Activated CD8-positive, alpha-beta memory T cell treated with anti-CD3 and anti-CD28 coated beads for 4 hours (primary cell): Measurements from ENCODE around the gene NFKB1.
"Not testable (repeated sequence)": the region's sequence is repeated elsewhere in the genome, so short reads cannot be mapped to it uniquely, and the experiment has no call there.

Experiments
- DNase-seq, 2 donors: peaks; one replicate each; pipeline ENCODE4 v3.0.0-alpha.2; 2020; ENCODE audit warnings: low read depth in 2 of 2

Gene NFKB1, protein sequence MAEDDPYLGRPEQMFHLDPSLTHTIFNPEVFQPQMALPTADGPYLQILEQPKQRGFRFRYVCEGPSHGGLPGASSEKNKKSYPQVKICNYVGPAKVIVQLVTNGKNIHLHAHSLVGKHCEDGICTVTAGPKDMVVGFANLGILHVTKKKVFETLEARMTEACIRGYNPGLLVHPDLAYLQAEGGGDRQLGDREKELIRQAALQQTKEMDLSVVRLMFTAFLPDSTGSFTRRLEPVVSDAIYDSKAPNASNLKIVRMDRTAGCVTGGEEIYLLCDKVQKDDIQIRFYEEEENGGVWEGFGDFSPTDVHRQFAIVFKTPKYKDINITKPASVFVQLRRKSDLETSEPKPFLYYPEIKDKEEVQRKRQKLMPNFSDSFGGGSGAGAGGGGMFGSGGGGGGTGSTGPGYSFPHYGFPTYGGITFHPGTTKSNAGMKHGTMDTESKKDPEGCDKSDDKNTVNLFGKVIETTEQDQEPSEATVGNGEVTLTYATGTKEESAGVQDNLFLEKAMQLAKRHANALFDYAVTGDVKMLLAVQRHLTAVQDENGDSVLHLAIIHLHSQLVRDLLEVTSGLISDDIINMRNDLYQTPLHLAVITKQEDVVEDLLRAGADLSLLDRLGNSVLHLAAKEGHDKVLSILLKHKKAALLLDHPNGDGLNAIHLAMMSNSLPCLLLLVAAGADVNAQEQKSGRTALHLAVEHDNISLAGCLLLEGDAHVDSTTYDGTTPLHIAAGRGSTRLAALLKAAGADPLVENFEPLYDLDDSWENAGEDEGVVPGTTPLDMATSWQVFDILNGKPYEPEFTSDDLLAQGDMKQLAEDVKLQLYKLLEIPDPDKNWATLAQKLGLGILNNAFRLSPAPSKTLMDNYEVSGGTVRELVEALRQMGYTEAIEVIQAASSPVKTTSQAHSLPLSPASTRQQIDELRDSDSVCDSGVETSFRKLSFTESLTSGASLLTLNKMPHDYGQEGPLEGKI

DNA sequence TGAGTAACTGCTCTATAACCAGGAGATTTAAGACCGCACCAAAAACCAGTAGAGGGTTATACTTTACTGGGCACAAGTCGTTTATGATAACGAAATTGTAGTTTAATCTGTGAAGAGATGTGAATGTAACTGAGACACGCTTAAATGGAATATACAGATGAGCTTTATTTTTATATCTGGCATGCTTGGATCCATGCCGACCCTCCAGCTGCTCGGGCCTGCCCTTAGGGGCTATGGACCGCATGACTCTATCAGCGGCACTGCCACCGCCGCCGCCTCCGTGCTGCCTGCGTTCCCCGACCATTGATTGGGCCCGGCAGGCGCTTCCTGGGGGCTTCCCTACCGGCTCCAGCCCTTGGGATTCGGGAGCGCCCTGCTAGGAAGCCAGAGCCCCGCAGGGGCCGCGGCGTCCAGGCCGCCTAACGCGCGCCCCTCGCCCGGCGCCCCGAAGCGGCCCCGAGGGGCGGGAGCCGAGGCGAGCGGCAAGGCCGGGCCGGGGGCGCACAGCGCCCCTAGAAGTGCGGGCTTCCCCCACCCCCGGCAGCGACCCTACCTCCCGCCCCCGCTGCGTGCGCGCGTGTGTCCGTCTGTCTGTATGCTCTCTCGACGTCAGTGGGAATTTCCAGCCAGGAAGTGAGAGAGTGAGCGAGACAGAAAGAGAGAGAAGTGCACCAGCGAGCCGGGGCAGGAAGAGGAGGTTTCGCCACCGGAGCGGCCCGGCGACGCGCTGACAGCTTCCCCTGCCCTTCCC, at the start of gene NFKB1:
Gene NFKB1 (plus strand): TSS at position 664 of the 751 bp plus-strand sequence. CDS start 24,160 bp downstream, outside the sequence.
- DNase-seq = peak; percentile 83 to 86

GRCh38 chr4:102452854-102453253, 48.3 kb upstream of the NFKB1 start:
- DNase-seq = no peak

GRCh38 chr4:102453827-102454226, 47.3 kb upstream of the NFKB1 start:
- DNase-seq = no peak

DNA sequence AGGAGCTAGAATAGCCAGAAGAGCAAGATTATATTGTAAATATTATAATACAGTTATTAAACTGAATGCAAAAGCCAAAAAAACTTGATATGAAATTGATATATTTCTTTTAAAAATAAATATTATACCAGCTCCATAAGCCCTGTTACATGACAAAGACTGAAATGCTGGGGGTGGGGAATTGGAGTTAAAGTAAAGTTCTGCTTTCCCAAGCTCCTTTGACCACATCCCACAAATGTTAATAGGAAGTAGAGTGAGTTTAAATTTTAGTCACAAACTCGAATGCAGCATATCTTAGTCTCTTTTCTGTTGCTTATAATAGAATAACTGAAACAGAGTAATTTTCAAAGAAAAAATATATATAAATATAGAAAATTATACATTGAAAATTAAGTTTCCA, 46.9 kb upstream of the NFKB1 start:
- no peak for DNase-seq

DNA sequence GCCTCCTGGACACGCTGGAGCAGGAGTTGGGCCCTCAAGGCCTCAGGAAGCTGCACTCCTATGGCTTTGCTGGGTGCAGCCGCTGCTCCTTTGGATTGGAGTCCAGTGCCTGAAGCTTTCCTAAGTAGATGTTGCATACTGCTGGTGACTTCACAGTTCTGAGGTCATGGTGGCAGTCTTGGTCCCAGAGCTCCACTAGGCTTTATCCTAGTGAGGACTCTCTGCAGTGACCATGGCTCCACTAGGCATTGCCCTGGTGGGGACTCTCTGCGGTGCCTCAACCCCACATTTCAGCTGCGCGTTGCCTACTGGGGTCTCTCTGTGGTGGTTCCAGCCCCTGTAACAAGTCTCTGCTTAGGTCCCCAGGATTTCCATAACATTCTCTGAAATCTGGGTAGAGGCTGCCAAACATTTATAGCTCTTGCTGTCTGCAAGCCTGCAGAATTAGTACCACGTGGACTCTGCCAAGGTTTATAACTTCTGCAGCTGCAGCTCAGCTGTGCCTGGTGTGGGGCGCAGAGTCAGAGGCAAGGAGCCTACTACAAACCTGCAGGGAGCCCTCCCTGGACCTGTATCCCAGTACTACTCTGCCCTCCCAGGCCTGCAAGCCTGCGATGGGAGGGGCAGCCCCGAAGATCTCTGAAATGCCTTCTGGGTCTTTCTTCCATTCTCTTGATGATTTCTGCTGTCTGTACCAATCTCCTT, 46.0 kb upstream of the NFKB1 start:
- no peak for DNase-seq

- no peak for DNase-seq
Measured at GRCh38 chr4:102455750-102456149, 45.4 kb upstream of the NFKB1 start.

- no peak for DNase-seq
Measured at GRCh38 chr4:102466298-102466697, 34.9 kb upstream of the NFKB1 start.

DNA sequence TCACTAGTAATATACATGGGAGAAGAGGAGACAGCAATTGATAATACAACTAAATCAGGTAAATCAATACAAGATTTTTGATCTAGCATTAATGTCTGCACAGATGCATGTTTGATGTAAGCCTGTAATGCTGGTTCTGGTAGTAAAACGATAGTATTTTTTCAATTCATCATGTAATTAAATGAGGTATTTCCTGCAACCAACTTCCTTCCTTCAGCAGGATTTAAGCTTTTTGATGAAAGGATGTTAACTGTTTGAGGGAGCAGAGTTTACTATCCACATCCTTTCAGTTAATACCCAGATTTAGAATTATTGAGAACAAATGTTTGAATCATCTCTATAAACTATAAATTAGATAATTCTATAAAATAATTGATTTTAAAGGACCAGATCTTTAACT, 31.4 kb upstream of the NFKB1 start:
- DNase-seq = no peak

DNA sequence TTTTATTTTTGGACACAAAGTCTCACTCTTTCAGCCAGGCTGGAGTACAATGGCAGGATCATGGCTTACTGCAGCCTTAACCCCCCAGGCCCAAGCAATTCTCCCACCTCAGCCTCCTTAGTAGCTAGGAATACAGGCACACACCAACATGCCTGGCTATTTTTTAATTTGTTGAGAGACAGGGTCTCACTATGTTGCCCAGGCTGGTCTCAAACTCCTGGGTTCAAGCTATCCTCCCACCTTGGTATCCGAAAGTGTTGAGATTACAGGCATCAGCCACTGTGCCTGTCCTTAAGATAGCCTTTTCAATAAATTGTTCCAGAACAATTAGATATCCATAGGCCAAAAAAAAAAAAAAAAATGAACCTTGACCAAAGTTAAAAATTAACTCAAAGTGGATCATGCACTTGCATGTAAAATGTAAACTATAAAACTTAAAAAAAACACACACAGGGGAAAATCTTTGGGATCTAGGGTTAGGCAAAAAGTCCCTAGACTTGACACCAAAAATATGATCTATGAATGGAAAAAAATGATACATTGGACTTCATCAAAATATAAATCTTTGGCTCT, 28.6 kb upstream of the NFKB1 start:
- no peak for DNase-seq

DNA sequence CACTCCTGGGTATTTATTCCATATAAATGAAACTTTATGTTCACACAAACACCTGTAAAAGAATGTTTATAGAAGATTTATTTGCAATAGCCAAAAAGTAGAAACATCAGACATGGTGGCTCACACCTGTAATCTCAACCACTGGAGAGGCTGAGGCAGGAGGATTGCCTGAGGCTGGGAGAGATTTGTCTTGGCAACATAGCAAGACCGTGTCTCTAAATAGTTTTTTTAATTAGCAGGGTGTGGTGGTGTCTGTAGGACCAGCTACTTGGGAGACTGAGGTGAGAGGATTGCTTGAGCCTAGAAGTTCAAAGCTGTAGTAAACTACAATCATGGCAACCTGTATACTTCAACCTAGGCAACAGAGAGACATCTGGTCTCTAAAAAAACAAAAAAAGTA, 27.7 kb upstream of the NFKB1 start:
- DNase-seq = no peak

DNA sequence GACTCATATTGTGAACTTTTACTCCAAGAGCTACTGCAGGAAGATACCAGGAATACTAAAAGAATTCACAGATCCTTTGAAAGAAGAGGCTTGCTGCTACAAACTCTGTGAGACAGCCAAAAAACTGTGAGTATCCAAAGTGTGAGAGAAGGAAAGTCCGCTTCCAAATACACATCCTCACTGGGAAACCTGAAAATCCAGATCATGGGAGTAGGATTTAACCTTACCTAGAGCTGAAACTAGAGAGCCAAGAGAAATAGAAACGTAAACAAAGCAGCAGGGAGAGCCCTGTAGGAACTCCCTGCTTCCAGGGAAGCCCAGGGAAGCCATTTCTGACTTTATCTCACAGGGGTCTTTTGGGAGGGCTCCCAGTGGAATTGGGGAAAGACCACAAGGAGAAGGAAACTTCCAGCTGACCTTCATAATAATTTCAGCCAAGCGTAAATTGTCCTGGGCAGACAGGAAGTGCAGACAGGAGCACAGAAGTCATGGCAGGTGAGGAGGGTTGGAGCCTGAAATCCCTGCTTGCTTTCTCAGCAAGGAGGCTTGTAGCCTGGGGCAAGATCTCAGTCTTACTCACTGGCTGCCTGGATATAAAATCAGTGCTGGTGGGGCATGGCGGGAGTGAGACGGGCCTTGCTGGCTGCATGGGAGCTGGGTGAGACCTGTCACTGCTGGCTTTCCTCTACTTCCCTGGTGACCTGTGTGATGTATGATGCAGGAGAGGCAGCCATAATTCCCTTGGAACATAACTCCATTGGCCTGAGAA, 26.2 kb upstream of the NFKB1 start:
- DNase-seq = no peak

DNA sequence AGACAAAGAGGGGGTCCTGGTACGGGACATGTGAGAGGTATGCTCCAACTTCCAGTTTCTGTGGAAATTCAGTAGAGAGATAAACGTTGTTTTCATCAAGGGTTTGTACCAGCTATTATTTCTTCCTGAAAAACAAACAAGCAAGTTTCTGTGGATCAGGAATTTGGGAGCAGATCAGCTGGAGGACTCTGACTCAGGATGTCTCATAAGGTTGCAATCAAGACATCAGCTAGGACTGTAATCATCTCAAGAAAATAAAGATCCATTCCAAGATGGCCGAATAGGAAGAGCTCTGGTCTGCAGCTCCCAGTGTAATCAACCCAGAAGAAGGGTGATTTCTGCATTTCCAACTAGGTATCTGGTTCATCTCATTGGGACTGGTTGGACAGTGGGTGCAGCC, 23.5 kb upstream of the NFKB1 start:
- no peak for DNase-seq

- DNase-seq = no peak
Measured at GRCh38 chr4:102478186-102478585, 23.0 kb upstream of the NFKB1 start.

GRCh38 chr4:102479832-102480231, 21.3 kb upstream of the NFKB1 start:
- DNase-seq = not testable (repeated sequence)

- no peak for DNase-seq
Measured at GRCh38 chr4:102483120-102483519, 18.0 kb upstream of the NFKB1 start.

- DNase-seq = not testable (repeated sequence)
Measured at GRCh38 chr4:102483990-102484692, 17.0 kb upstream of the NFKB1 start.

DNA sequence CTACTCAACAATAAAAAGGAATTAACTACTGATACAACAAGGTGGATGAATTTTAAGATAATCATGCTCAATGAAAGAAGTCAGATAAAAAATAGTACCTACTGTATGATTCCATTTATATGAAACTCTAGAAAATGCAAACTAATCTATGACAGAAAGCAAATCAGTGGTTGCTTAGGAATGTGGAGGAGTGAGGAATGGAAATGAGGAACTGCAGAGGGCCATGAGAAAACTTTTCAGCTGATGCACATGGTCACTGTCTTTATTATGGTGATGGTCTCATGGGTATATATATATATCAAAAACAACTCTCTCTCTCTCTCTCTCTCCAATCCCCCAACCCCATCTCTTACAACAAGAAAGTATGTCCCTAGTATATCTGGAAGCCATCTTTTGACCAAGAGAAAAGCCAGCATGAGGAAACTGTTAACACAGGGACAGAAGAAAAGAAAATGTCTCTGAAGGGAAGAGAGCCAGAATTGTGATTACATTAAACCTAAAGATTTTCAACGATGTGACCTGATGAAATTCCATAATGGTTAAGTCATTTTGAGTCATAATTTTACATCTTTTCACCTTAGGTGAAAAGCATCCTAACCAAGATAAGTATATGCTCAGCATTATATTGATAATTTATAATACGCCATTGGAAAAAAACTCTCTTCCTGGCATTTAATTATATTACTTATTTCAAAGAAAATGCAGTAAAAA, 8.5 kb upstream of the NFKB1 start:
- no peak for DNase-seq

- DNase-seq = no peak
Measured at GRCh38 chr4:102493257-102493656, 7.9 kb upstream of the NFKB1 start.

DNA sequence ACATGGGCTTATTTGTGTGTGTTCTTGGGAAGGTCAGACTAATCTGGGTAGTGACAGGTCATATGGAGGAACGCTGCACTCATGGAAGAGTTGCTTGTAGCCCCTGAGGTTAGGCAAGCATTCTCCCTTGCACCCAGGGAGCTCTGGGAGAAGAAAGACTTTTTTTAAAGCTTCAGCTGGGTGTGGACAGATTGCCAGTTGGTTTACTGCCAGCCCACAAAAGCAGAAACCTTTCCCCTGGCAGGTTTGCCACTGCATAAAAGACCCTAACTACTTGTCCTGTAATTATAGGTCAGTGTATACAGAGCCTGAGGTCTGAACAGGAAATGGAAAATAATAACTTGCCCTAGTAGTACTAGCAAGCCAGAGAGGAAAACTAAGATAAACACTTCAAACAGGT, 7.4 kb upstream of the NFKB1 start:
- no peak for DNase-seq
